DMS79 treated with DMSO at 0.1 percent for 48 hours (cell line): ENCODE results near the gene ZDHHC6.
"Not testable (repeated sequence)": the region's sequence is repeated elsewhere in the genome, so short reads cannot be mapped to it uniquely, and the experiment has no call there.

Source experiments
- DNase-seq: peaks from one replicate; lab custom pipeline; 2025; lab: John Stamatoyannopoulos, UW

ZDHHC6 gene

GRCh38 chr10:112446055-112446854 lies 459 bp downstream of the ZDHHC6 start:
- DNase-seq = no peak

DNA sequence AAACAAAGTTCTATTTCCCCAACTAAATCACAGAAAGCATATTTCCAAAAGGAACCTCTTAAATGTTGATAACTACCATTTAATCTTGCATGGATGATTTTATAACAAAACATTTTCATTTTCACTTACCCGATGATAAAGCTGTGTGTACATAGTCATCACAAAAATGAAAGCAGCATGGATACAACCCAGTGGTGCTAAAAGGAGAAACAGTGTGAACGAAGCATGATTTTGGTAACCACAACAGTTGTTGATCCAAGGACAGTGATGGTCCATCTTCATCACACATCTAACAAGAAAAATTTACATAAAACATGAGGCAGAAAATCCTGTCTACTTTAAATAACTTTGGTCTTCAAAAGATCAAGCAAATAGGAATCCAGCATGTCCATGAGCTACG lies 4.7 kb downstream of the ZDHHC6 start:
- DNase-seq = no peak

- DNase-seq = no peak
Observed at GRCh38 chr10:112441520-112441919, 5.2 kb downstream of the ZDHHC6 start.

GRCh38 chr10:112438356-112438755 lies 8.4 kb downstream of the ZDHHC6 start:
- DNase-seq = no peak

- no peak for DNase-seq
Observed at GRCh38 chr10:112434988-112435619, 11.6 kb downstream of the ZDHHC6 start.

DNA sequence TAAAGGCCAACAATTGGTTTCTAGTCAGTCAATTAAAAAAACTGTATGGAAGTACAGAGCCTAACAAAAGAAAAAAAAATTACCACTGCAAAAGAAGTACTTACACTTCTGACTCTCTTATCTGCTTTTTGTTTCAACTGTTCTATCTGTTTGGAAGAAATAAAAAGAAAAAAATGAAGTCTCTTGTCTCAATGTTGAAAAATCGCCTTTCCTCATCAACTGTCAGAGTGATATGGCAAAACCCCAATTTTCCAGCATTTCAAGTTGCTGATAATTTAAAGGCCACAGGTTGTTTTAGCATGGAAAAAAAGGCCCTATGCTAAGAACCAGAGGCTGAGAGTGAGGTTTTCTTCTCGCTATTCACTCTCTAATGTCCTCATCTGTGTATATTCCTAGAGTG lies 13.6 kb downstream of the ZDHHC6 start:
- no peak for DNase-seq

DNA sequence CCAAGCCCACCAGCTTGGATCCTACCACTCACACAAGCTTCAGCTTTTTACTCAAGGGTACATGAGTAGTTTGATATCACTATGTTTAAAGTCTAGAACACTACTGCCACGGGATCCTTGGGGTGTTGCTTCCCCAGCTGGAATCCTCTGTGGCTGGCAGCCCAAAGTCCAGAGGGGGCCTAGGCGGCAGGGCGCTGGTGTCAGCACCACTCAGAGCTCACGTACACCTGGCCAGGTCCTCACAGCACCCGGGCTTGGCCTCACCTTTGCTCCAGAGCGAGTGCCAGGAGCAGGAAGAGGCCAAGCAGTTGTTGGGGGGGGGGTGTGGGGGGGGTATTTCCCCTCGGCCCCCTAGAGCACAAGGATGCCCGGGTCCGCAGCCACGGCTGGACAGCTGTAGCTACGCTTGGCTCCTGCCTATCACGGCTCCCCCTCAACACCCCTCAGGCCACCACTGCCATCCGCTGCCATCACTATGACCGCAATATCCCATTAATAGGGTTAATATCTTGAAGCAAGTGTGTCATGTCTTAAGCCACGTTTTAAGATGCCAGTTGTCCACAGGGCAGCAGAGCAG lies 17.0 kb downstream of the ZDHHC6 start:
- no peak for DNase-seq

DNA sequence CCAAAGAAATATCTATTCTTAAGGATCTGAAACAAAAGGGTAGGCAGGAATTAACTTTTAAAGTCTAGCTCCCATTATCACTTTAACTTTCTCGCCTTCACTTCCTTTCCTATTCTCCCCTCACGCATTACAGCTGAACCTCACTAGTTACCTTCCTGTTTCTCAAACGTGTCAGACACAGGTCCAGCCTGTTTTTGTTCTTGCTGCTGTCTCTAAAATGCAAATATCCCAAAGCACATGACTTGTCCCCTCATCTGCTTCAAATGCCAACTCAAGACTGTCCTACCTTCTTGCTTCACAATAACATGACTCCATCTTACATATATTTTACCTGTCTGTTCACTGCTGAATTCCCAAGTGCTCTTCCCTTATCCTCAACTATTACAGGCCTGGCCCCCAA lies 17.6 kb downstream of the ZDHHC6 start:
- DNase-seq = no peak

DNA sequence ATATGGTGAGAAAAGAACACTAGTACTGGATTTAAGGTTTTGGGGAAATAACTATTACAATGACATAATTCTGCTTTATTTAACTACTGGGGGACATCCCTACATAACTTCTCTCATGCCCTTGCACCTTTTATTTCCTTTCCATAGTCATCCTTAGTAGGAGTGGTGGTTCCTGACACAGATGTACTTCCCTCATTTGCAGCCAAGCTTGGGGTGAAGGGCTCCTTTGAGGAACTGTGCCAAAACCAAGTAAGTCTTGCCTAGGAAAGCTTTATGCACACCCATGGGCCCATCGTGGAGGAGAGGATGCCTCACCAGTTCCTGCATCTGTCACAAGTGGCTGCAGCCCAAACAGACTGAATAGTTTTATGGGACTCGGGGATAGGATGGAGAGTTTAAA lies 20.6 kb downstream of the ZDHHC6 start:
- DNase-seq = no peak

- DNase-seq = no peak
Observed at GRCh38 chr10:112424651-112425050, 22.1 kb downstream of the ZDHHC6 start.

DNA sequence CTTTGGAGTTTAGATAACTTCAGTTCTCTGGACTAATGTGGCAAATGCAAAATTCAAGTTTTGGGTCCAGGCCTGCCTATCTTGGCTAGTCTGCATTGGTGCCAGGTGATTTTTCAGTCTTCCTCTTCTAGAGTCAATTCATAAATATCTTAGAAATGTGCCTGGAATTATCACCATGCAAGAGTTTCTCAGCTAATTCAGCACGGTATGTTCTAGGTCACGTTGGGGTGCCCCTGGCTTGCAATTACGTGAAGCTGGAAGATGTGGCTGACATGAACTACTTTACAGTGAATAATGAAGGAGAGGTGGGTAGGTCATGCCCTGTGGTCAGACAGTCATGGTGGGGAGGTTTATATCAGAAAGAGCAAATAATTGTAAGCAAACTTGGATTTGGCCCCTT lies 25.0 kb downstream of the ZDHHC6 start:
- DNase-seq = no peak

DNA sequence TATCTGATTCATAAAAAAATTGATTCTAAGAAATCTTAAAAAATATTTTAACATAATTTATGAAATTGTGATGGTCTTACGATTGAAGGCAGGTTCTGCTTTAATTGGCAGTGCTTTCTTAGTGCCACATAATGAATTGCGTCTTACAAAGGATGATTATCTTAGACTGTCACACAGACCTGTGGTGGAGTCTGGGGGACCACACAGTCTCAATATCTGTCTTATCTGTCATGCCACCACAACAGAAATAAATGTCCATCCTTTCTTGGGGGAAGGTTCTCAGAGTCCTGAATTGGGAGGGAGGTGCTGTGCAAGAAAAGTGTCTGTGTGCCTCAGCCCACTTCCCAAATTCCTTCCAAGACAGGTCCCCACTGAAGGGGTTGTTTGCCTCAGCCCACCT lies 34.0 kb downstream of the ZDHHC6 start:
- DNase-seq = no peak

DNA sequence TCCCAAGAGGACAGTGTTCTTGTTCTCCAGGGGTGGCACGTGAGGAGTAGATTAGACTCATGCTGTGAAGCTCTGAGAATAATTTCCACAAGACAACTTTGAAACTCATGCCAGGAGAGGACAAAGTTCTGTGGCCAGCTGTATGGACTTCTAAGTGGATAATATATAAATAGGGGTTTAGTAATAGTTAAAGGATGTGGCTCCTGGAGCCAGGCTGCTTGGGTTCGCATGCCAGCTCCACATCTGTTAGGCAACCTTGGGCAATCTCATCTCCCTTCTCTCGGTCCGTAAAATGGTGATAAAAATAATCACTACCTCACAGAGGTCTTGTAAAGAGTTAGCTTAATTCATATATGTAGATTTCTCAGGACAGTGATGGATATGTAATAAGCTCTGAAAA lies 37.0 kb downstream of the ZDHHC6 start:
- DNase-seq = no peak

DNA sequence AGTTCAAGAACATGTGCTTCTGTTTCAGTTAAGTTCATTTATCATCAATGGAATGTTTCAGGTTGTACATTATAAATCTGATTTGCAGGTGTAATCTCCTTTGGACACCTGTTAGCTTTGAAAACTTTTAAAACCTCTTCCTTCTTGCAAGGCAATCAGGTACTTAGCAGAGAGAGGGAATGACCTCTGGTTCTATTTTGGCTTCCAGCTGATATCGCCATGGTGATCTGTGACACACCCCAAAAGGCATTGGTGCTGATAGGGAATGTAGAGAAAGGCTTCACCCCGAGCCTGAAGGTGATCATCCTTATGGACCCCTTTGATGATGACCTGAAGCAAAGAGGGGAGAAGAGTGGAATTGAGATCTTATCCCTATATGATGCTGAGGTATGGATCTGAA lies 37.4 kb downstream of the ZDHHC6 start:
- DNase-seq = no peak

- DNase-seq = no peak
Observed at GRCh38 chr10:112407696-112408095, 39.0 kb downstream of the ZDHHC6 start.

- DNase-seq = not testable (repeated sequence)
Observed at GRCh38 chr10:112406806-112407205, 39.9 kb downstream of the ZDHHC6 start.

GRCh38 chr10:112404617-112405016 lies 42.1 kb downstream of the ZDHHC6 start:
- DNase-seq = no peak

DNA sequence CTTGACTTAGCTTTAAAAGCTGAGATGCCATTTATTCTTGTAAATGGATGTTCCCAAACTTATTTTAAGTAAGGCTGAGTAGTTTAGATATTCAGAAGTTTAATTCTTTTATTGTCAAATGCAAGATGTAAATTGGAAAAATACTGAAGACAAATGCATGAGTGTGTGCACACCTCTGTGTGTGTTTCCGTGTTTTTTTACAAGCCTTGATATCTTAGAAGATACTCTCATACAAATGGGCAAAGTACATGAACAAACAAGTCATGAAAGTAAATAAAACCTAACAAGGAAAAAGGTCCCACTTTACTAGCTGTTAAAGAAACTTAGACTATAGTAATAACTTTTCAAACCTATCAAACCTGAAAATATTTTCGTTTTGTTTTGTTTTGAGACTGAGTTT lies 43.8 kb downstream of the ZDHHC6 start:
- DNase-seq = no peak

DNA sequence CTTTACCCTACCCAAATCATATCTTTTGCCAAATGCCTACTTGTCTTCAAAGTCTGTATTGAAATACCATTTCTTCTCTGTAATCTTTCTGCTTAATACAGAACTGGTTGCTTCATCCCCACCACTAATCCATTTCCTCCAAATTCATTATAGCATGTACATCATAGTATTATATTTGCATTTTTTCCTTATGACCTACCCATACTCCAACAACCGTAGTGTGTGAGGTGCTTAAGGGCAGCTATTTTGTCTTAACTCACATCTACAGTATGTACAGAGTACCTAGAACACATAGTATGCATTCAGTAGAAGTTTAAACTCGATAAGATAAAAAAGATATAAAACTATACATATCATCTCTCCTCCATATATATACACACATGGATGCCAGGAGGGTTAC lies 49.1 kb downstream of the ZDHHC6 start:
- no peak for DNase-seq

GRCh38 chr10:112395809-112396530 lies 50.7 kb downstream of the ZDHHC6 start:
- DNase-seq = no peak

- no peak for DNase-seq
Observed at GRCh38 chr10:112394475-112394875, 52.2 kb downstream of the ZDHHC6 start.

GRCh38 chr10:112393827-112394226 lies 52.9 kb downstream of the ZDHHC6 start:
- no peak for DNase-seq

DNA sequence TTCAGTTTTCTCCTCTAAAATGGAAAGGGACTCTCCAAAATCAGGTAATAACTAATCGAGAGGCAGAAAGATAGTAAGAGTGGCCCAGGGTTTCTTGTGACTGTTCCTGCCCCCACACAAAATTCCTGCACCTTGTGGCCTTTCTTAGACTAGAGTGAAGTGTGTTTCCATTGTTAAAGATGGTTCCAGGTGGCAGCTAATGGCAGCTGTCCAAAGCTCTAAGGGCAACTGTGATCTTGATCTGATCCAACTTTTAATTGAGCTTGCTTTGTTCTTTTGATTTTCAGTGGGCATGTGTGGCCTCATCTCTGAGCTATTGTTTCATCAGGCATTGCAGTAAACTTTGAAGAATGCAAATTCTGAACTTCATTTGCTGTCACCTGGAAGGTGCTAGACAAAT lies 53.4 kb downstream of the ZDHHC6 start:
- no peak for DNase-seq
